Stimulated activated CD4-positive, alpha-beta T cell treated with anti-CD3 and anti-CD28 coated beads, Interleukin-12 subunit alpha, Interleukin-12 subunit beta, amount 100 ng/mL, for 24 hours (primary cell): Measurements from ENCODE around the gene SLC9A8.
A peak's percentile ranks its signal among the peaks of the same experiment; 100 is the strongest.
"Not testable (repeated sequence)": the region's sequence is repeated elsewhere in the genome, so short reads cannot be mapped to it uniquely, and the experiment has no call there.

Source experiments
- DNase-seq, 2 experiments: peaks; one replicate each; pipeline ENCODE4 v3.0.0-alpha.2; 2020; ENCODE audit warnings: low read depth in 2 of 2

SLC9A8 gene, protein sequence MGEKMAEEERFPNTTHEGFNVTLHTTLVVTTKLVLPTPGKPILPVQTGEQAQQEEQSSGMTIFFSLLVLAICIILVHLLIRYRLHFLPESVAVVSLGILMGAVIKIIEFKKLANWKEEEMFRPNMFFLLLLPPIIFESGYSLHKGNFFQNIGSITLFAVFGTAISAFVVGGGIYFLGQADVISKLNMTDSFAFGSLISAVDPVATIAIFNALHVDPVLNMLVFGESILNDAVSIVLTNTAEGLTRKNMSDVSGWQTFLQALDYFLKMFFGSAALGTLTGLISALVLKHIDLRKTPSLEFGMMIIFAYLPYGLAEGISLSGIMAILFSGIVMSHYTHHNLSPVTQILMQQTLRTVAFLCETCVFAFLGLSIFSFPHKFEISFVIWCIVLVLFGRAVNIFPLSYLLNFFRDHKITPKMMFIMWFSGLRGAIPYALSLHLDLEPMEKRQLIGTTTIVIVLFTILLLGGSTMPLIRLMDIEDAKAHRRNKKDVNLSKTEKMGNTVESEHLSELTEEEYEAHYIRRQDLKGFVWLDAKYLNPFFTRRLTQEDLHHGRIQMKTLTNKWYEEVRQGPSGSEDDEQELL

GRCh38 chr20:49812507-49813304 lies at the start of gene SLC9A8:
Gene SLC9A8, plus strand, starts transcription at chr20:49812828. Its CDS starts 95 bp downstream, at chr20:49812923.
- DNase-seq = peak; percentile 69 to 76

DNA sequence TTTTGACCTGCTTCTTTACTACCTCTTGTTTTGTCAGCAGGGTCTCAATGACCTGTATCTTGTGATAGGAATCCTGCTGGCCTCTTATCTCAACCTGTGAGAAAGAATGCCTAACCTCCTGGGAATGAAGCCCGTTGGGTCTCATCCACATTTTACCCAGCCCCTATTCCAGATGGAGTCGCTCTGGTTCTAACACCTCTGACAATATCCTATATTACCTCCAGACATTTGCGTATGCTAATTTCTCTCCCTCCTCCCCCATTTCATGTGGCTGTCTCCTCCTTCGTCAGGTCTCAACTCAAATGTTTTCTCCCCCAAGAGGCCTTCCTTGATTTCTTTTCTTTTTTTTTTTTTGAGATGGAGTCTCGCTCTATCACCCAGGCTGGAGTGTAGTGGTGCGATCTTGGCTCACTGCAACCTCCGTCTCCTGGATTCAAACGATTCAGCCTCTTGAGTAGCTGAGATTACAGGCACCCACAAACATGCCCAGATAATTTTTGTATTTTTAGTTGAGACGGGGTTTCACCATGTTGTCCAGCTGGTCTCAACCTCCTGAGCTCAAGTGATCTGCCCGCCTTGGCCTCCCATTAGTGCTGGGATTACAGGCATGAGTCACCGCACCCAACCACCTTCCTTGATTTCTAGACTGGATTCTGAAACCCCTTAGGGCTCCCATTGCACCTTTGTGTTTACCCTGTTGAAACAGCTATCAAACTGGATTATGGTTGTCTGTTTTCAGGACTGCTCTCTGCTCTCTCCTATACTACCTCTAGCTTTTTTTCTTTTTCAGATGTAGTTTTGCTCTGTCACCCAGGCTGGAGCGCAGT lies 49.5 kb upstream of the SLC9A8 start:
- no peak for DNase-seq

DNA sequence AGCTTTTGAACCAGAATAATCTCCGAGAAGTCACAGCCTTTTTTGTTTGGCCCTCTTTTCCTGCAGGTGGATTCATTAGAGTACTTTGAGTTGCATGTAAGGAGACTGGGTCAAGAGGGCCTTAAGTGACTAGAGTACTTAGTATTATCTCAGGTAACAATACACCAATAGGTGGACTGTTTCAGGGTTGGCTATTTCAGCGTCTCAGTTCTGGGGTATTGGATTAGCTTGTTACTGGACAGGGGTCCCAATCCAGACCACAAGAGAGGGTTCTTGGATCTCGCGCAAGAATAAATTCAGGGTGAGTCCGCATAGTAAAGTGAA lies 47.3 kb upstream of the SLC9A8 start:
- DNase-seq = no peak

- DNase-seq = no peak
These were observed 46.6 kb upstream of the SLC9A8 start for GRCh38 chr20:49765846-49766541.

GRCh38 chr20:49766979-49767521 lies 45.6 kb upstream of the SLC9A8 start:
- no peak for DNase-seq

- DNase-seq = no peak
These were observed 44.2 kb upstream of the SLC9A8 start for GRCh38 chr20:49768204-49769047.

DNA sequence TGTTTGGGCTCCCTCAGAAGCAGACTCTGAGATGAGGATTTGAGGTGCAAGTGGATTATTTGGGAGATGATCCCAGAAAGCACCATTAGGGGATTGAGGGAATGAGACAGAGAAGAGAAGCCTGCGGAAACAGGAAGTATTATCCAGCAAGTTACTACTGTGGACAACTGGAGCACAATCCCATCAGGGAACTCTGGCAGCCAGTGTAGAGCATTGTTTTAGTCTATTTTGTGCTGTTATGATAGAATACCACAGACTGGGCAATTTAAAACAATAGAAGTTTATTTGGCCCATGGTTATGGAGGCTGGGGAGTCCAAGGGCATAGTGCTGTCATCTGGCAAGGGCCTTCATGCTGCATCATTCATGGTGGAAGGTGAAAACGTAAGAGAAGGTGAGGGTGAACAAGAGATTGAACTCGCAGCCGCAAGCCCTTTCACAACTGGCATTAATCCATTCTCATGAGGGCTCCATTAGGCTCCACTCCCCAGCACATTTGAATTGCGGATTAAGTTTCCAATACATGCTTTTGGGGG lies 43.5 kb upstream of the SLC9A8 start:
- no peak for DNase-seq

- DNase-seq = no peak
These were observed 42.0 kb upstream of the SLC9A8 start for GRCh38 chr20:49770634-49771033.

GRCh38 chr20:49774213-49774612 lies 38.4 kb upstream of the SLC9A8 start:
- DNase-seq = not testable (repeated sequence)

DNA sequence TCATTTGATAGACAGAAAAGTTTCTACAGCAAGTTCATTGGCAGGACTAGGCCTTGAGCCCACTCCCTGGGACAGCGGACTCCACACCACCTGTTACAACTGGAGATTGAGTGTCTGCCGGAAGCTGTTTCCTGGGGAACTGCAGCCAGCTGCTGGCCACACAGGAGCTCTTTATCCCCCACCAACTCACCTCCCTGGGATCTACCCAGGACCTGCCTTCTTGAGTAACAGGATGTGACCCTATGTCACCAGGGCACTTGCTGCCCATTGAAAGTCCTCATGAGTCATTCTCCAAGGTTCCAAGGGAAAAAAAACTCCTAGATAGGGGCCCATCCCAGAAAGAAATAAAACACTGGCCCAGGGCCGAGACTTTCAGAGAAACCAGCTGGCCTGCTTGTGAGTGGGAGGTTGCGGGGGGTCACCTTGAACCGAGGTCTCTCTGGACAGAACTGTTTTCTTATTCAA lies 37.4 kb upstream of the SLC9A8 start:
- DNase-seq = no peak

DNA sequence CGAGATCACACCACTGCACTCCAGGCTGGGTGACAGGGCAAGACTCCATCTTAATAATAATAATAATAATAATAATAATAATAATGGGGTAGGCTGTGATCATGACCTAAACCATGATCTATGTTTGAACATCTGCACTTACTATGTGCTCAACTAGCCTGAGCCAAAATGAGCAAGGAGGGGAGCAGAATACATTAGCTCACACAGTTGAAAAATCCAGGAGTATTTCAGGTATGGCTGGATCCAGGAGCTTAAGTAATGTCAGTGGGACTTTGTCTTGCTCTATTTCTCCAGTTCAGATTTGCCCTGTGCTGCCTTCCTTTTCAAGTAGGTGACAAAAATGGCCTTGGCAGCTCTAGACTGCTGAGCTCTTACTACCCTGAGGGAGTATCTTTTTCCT lies 32.7 kb upstream of the SLC9A8 start:
- DNase-seq = no peak

DNA sequence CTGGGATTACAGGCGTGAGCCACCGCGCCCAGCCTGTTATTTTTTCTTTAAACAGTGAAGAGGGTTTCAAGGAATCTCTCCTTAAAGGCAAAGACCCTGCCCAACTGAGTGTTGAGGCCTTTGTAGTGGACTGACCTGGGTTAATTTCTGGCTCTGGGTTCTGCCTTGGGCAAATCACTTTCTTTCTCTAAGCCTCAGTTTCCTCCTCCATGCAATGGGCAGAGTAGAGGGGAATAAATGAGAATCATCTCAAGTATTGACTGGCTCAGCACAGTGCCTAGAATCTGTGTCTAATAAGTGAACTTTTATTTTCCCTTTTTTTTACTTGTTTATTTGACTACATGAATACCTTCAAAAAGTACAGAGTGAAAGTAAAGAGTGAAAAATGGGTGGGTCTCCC lies 31.0 kb upstream of the SLC9A8 start:
- no peak for DNase-seq

DNA sequence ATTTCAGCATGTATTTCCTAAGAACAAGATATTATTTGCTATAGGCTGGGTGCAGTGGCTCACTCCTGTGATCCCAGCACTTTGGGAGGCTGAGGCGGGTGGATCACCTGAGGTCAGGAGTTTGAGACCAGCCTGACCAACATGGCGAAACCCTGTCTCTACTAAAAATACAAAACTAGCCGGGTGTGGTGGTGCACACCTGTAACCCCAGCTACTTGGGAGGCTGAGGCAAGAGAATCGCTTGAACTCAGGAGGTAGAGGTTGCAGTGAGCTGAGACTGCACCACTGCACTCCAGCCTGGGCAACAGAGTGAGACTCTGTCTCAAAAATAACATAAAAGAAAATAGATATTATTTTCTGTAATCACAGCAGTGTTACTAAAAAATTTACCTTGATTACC lies 30.2 kb upstream of the SLC9A8 start:
- DNase-seq = not testable (repeated sequence)

GRCh38 chr20:49783021-49783995 lies 29.3 kb upstream of the SLC9A8 start:
- DNase-seq = not testable (repeated sequence)

GRCh38 chr20:49784291-49784690 lies 28.3 kb upstream of the SLC9A8 start:
- DNase-seq = no peak

DNA sequence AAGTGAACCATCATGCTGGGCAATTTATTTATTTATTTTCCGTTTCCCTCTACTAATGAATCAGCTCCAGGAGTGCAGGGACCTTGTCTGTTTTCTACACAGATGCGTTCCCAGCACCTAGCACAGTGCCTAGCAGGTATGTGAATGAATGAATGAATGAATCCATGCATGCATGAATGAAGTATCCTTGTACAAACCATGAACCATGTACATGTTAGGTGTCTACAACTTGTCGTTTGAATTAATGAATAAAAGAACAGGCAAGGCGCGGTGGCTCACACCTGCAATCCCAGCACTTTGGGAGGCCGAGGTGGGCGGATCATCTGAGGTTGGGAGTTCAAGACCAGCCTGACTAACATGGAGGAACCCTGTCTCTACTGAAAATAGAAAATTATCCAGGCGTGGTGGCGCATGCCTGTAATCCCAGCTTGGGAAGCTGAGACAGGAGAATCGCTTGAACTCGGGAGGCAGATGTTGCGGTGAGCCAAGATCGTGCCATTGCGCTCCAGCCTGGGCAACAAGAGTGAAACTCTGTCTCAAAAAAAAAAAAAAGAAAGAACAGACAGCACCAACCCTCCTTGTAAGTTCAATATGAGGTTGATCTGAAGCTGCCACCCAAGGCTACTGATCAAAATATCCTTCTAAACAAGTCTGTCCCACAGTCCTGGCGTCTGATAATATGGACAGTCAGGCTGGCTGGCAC lies 27.3 kb upstream of the SLC9A8 start:
- no peak for DNase-seq

- no peak for DNase-seq
These were observed 26.8 kb upstream of the SLC9A8 start for GRCh38 chr20:49785852-49786175.

DNA sequence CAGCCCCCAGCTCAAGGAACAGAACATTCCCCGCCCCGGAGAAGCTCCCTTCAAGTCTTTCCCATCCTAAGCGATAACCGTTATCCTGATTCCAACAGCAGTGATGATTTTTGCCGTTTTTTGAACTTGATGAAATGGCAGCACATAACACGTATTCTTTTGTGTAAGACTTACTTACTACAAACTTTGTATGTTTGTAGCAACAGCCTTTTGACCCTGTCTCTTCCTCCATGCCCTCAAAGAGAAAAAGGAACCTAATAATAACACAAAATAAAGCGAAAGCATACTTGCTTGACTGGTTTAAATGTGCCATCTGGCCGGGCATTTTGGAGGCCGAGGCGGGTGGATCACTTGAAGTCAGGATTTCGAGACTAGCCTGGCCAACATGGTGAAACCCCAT lies 26.4 kb upstream of the SLC9A8 start:
- no peak for DNase-seq
